GM10266 (cell line): ENCODE results near the gene C5orf46.

Experiments
- DNase-seq: peaks from one replicate; pipeline ENCODE4 v3.0.0; 2012; ENCODE audit errors: extremely low spot score
- TF ChIP-seq, protein P1 (sequence below): IDR thresholded peaks from 2 replicates; pipeline ENCODE4 v1.5.1; 2012; ENCODE audit warnings: mild to moderate bottlenecking, low read depth; ENCODE audit not compliant: control insufficient read depth, insufficient read depth; ENCODE audit errors: missing control alignments

C5orf46 gene

GRCh38 chr5:147893820-147894219 is 12.5 kb downstream of the C5orf46 start:
- TF ChIP-seq, protein P1, sequence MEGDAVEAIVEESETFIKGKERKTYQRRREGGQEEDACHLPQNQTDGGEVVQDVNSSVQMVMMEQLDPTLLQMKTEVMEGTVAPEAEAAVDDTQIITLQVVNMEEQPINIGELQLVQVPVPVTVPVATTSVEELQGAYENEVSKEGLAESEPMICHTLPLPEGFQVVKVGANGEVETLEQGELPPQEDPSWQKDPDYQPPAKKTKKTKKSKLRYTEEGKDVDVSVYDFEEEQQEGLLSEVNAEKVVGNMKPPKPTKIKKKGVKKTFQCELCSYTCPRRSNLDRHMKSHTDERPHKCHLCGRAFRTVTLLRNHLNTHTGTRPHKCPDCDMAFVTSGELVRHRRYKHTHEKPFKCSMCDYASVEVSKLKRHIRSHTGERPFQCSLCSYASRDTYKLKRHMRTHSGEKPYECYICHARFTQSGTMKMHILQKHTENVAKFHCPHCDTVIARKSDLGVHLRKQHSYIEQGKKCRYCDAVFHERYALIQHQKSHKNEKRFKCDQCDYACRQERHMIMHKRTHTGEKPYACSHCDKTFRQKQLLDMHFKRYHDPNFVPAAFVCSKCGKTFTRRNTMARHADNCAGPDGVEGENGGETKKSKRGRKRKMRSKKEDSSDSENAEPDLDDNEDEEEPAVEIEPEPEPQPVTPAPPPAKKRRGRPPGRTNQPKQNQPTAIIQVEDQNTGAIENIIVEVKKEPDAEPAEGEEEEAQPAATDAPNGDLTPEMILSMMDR, result no peak
- DNase-seq, result no peak

DNA sequence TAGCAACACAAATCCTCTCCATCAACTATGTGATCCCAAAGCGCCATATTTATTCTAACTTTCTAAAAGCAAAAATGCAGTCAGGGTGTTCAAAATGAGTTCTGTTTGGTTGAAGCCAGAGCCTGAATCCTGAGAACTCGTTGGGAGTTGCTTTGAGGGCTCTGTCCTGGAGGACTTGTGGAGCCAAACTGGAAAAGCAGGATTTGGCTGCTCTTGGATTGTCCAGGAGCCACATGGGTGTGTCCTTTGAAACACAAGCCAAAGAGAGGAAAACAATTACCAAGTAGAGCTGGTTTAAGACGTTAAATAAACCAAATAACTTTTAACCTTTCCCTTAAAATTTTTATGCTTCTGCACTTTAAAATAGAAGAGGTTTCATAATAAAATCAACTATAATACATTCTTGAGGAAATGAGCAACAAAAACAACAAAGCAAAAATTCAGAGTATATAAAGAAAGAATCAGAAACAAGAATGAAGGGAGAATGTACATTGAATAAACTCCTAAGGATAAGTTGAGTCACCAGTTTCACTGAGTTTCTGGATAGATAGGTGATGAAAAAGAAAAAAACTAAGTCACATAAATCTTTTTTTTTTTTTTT is 13.5 kb downstream of the C5orf46 start:
- DNase-seq, result no peak
- TF ChIP-seq, protein P1, result no peak

DNA sequence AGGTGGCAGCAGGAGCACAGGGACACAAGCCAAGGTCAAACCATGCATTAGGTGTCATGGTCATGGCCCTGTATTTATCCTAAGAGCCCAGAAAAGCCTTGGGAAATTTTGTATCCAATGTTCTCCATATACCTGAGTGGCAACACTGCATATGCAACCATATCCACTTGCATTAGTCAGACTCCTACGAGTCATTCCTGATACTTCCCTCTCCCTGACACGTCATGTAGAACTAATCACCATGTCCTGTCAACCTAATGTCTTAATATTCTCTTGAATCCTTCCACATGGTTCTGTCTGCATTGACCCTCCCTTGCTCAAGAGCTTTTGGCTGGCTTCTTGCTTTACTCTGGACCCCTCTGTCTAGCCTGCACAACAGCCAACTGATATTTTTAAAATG is 18.4 kb downstream of the C5orf46 start:
- TF ChIP-seq, protein P1, result no peak
- DNase-seq, result no peak

GRCh38 chr5:147887026-147887627 is 19.2 kb downstream of the C5orf46 start:
- peak; percentile 5 for DNase-seq
- TF ChIP-seq, protein P1, result peak; percentile 34

DNA sequence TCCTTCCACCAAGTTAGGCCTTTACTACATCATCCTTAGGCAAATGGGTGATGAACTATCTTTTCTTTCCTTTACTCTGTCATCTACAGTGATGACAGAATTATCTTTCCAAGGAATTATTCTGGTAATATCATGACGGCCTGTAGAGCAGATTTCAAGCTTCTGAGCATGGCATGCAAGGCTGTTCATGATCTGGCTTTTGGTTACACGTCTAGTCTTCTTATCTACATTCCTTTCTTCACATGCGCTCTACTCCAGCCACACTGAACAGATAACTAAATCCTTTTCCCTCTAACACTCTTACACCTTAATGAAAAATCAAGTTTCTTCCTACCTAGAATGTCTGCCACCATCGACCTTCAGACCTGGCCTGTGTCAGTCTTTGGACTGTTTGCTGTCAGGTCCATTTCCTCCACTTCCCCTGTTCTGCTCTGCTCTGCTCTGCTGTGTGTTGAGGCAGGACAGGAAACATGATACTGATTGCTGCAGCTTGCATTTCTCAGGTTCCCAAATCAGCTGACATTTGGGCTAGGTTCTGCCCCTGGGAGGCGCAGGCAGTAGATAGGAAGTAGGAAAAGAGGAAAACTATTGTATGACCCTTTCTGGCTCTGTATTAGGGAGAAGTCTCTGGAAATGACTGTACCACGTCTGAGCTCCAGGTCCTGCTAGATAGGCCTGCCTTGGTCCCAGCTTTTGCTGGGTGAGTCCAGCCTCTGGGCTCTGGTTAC is 23.6 kb downstream of the C5orf46 start:
- no peak for DNase-seq

GRCh38 chr5:147880487-147880886 is 25.9 kb downstream of the C5orf46 start:
- TF ChIP-seq, protein P1, result no peak
- DNase-seq, result no peak

More for the DNA sequence above, 23.6 kb downstream of the C5orf46 start:
- TF ChIP-seq, protein P1, result no peak

- TF ChIP-seq, protein P1, result no peak
- no peak for DNase-seq
These were observed 26.6 kb downstream of the C5orf46 start for GRCh38 chr5:147879784-147880183.
